Measurements from ENCODE around the gene PGAP3.

PGAP3 gene

DNA sequence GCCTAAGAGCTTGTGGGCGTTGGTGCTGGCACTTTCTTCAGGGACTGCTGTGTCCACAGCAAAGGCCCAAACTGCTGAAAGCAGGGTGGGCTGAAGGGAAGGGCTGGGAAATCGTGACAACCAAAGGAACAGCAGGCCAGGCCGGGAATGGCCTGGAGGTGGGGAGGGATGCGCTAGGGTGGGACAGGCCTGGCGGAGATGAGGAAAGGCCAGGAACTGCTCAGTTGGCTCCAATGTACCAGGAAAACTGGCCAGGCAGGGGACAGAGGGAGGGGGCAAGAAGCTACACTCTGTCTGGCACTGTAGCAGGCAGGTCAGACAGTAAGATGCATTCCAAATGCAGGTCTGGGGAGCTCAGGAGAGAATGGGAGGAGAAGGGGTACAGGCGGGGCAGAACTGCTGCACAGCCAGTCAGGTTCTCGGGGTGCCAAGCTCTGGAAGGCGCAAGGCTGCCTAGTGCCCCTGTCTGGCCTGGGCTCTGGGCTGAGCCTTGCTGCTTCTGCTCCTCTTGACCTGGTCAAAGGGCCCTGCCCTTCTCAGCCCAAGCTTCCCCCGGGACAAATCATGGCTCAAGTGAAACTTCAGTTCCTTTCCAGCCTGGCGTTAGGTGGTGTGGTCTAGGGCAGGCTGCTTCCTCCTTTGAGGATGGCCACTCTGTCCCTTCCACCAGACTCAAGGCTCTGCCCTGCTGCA lies 12.3 kb downstream of the PGAP3 start:
- Histone ChIP-seq H3K4me3 (ENCODE audit: low read depth, low read length) (no peak overlapping the region), H3K4me1 (ENCODE audit: control insufficient read depth, insufficient read depth, low read length) (peaks cover 15% of the 10 kb centered on the region; the same call in 1 of the 2 replicates), H3K27ac (ENCODE audit: low read depth, low read length) (peak overlapping the region; percentile 45), H3K9ac (ENCODE audit: low read depth, low read length) (no peak overlapping the region), H3K36me3 (ENCODE audit: control insufficient read depth, insufficient read depth, low read length) (peaks cover 24% of the 10 kb centered on the region), H3K27me3 (ENCODE audit: control insufficient read depth, insufficient read depth, low read length) (no peaks in the 10 kb centered on the region), H3K9me3 (ENCODE audit: control insufficient read depth, insufficient read depth, low read length) (no peaks in the 10 kb centered on the region)

DNA sequence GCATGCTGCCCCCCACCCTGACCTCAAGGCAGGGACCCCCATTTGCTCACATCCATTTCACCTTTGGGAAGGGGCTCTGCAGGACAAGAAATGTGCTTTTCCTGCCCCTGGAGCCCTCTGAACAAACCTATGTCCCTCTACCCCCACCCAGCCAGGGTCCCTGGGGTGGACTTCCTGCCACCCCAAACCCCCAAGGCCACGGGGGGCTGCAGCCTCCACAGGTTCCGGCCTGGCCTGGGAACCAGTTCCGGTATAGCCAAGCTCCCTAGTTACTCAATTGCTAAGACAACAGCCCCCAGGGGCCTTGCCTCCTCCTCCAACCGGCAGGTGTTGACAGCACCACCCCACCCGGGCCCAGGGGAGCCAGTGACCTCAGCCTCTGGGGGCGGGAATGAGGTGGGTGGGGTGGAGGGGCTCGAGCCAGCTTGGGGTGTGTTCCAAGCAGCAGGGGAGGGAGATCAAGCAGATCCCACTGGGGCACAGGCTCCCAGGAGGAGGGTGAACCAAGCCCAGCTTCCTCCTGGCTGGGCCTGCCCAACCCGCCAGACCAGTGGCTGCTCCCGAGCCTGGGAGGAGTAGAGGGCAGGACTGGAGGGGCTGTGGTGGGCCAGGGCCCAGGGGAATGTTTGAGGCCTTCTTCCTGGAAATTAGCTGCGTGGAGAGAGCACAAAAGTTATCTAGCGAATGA lies 13.0 kb downstream of the PGAP3 start:
- peak overlapping the region; percentile 45 for H3K27ac ChIP-seq (ENCODE audit: low read depth, low read length)

DNA sequence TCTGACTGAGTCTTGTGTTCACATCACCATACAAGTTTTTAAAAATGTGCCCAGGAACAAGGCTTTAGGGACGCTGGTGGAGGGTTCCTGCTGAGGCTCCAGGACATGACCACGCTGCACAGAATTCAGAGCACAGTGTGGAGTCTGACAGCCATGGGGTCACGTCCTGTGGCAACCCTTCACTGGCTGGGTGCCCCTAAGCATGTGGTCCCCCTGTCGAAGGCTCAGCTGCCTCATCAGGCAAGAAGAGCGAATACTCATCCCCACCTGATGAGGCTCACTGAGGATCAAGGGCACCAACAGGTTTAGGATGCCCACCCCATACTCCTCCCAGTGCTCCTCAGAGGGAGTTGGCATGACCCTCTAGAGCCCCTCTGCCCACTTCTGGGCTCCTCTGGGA lies 13.7 kb downstream of the PGAP3 start:
- peaks cover 15% of the 10 kb centered on the region; the same call in 1 of the 2 replicates for H3K4me1 ChIP-seq (ENCODE audit: control insufficient read depth, insufficient read depth, low read length)
- no peak overlapping the region for H3K27ac ChIP-seq (ENCODE audit: low read depth, low read length)
- H3K9ac ChIP-seq (ENCODE audit: low read depth, low read length), result no peak overlapping the region
- H3K27me3 ChIP-seq (ENCODE audit: control insufficient read depth, insufficient read depth, low read length), result peaks cover 12% of the 10 kb centered on the region; the same call in 1 of the 2 replicates
- H3K9me3 ChIP-seq (ENCODE audit: control insufficient read depth, insufficient read depth, low read length), result no peaks in the 10 kb centered on the region
- no peak overlapping the region for H3K4me3 ChIP-seq (ENCODE audit: low read depth, low read length)
- H3K36me3 ChIP-seq (ENCODE audit: control insufficient read depth, insufficient read depth, low read length), result peaks cover 20% of the 10 kb centered on the region

More for the DNA sequence above, 13.0 kb downstream of the PGAP3 start:
- Histone ChIP-seq H3K27me3 (ENCODE audit: control insufficient read depth, insufficient read depth, low read length) (peaks cover 5% of the 10 kb centered on the region; the same call in 1 of the 2 replicates), H3K9me3 (ENCODE audit: control insufficient read depth, insufficient read depth, low read length) (no peaks in the 10 kb centered on the region), H3K4me1 (ENCODE audit: control insufficient read depth, insufficient read depth, low read length) (peaks cover 15% of the 10 kb centered on the region; the same call in 1 of the 2 replicates), H3K4me3 (ENCODE audit: low read depth, low read length) (no peak overlapping the region), H3K36me3 (ENCODE audit: control insufficient read depth, insufficient read depth, low read length) (peaks cover 20% of the 10 kb centered on the region), H3K9ac (ENCODE audit: low read depth, low read length) (no peak overlapping the region)

DNA sequence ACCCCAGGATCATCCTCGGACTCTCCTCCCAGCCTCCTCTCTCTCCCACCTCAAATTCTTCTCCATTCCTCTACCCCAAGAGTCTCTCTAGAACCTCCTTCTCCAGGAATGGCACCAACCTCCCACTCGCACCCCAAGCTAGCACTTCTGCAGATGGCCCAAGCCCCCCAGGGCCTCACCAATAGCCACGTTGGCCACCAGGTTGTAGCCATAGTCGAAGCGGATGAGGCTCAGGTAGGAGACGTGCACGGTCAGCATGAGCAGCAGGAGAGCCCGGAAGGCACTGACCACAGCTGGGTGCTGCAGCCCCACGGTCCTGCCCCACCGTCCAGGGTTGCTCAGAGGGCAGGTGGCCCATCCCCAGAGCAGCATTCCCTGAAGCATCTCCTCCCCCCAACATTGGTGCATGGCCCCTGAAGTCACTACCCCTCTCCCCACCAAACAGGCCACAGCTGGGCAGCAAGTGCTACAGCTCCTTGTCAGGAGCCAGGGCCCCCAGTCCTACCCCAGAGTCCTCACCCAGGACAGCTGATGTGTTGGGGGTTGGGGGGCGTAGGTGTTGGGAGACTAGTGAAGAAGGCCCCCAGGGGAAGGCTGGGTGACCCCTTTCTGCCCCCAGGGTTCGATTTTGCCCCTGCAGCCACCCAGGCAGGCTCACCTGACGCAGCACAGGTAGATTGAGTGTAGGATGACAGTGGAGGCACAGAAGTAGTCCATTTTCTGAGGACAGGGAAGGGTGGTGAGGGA lies 14.3 kb downstream of the PGAP3 start:
- no peak overlapping the region for H3K4me3 ChIP-seq (ENCODE audit: low read depth, low read length)
- H3K27me3 ChIP-seq (ENCODE audit: control insufficient read depth, insufficient read depth, low read length), result peaks cover 18% of the 10 kb centered on the region
- no peak overlapping the region for H3K9ac ChIP-seq (ENCODE audit: low read depth, low read length)
- peaks cover 17% of the 10 kb centered on the region for H3K36me3 ChIP-seq (ENCODE audit: control insufficient read depth, insufficient read depth, low read length)
- no peaks in the 10 kb centered on the region for H3K9me3 ChIP-seq (ENCODE audit: control insufficient read depth, insufficient read depth, low read length)
- no peak overlapping the region for H3K27ac ChIP-seq (ENCODE audit: low read depth, low read length)
- peaks cover 16% of the 10 kb centered on the region; the same call in 1 of the 2 replicates for H3K4me1 ChIP-seq (ENCODE audit: control insufficient read depth, insufficient read depth, low read length)

DNA sequence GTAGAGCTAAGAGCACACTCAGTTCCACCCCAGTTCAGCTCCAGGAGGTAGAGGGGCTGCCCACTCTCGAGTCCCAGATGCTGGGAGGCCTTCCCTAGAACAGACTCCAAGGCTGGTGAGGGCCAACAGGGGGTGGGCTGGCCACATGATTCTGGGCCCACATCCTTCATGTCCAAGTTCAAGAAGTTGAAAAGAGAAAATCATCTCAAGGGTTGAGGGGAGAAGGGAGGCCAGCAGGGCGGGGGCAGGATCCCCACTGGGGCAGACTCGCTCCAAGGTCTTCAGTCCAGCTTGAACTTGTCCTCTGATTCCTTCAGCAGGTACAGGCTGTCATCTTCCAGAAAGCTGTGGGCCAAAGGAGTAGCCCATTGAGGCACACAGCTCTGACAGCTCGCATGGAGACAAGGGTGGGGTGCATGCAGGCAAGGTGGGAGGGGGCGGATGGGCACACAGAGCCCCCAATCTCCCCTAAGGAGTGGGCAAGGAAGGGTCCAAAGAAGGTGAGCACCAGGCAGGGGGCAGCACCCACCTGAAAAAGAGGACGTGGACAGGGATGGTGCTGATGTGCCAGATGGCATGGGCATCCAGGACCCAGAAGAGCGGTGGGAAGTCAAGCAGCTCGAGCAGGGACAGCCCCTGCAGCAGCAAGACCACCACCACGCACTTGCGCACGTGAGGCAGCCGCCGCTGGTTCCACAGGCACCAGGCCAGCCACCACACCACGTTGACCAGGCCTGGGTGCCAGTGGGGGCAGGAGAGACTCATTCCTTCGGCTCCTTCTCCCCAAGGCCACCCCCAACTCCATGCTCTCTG lies 15.1 kb downstream of the PGAP3 start:
- Histone ChIP-seq H3K4me1 (ENCODE audit: control insufficient read depth, insufficient read depth, low read length) (peaks cover 13% of the 10 kb centered on the region; the same call in 1 of the 2 replicates), H3K9me3 (ENCODE audit: control insufficient read depth, insufficient read depth, low read length) (no peaks in the 10 kb centered on the region), H3K9ac (ENCODE audit: low read depth, low read length) (no peak overlapping the region), H3K27ac (ENCODE audit: low read depth, low read length) (no peak overlapping the region), H3K4me3 (ENCODE audit: low read depth, low read length) (no peak overlapping the region), H3K27me3 (ENCODE audit: control insufficient read depth, insufficient read depth, low read length) (peaks cover 20% of the 10 kb centered on the region), H3K36me3 (ENCODE audit: control insufficient read depth, insufficient read depth, low read length) (peaks cover 11% of the 10 kb centered on the region)

DNA sequence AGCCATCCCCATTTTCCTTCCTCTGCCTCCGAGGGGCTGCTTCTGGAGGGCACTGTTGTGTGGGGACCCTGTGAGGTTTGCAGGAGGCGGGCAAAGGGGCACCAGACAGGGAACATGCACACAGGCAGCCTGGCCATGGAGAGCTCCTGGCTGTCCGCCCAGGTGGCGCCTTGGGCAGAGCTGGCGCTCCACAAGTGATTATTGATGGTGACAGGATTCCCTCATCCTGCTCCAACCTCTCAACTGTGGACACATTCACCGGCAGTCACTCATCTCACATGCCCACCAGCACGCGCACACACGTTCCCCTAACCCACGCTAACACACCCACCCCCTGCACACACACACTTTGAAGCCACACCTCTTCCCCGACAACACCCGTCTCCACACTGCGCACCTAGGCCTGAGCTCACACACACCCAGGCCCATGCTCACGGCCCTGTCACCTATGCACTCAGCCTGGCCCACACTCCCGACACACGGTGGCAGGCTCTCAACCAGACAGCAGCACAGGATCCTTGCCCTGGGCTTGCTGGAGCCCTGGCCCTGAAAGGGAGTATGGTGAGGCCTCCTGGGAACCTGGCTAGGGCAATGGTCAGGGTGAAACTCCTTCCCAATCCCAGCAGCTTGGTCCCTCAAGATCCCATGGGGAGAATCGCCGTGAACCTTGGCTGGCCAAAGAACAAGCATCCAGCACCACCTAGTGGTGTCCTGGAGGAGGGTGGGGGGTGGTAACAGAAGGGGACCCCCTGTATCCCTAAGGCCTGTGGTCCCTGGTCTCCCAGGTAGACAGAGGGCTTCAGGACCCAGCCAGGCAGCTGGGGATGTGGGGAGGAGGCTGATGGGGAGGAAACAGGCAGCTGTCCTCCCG lies 16.0 kb downstream of the PGAP3 start:
- Histone ChIP-seq H3K36me3 (ENCODE audit: control insufficient read depth, insufficient read depth, low read length) (peaks cover 8% of the 10 kb centered on the region), H3K4me3 (ENCODE audit: low read depth, low read length) (no peak overlapping the region), H3K27me3 (ENCODE audit: control insufficient read depth, insufficient read depth, low read length) (peaks cover 27% of the 10 kb centered on the region), H3K9ac (ENCODE audit: low read depth, low read length) (no peak overlapping the region), H3K27ac (ENCODE audit: low read depth, low read length) (no peak overlapping the region), H3K9me3 (ENCODE audit: control insufficient read depth, insufficient read depth, low read length) (no peaks in the 10 kb centered on the region), H3K4me1 (ENCODE audit: control insufficient read depth, insufficient read depth, low read length) (peaks cover 17% of the 10 kb centered on the region; the same call in 1 of the 2 replicates)

DNA sequence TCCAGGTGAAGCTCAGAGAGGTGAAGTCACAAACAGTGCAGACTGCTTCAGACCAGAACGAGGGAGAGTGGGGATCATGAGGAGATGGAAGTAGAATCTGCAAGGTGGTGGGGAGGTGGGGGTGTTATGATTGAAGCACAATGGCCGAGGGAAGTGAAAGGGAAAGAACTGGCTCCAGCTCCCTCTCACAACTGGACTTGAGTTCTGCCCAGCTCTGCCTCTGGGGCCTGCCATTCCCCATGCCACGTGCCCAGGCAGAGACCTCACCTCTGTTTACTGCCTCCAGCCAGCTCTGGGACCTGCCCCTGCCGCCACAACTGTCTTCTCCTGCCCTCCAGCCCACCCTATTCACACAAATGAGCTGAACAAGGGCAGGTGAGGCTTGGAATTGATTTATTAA lies 17.1 kb downstream of the PGAP3 start:
- H3K4me1 ChIP-seq (ENCODE audit: control insufficient read depth, insufficient read depth, low read length), result peaks cover 28% of the 10 kb centered on the region; the same call in 1 of the 2 replicates
- no peak overlapping the region for H3K27ac ChIP-seq (ENCODE audit: low read depth, low read length)
- H3K27me3 ChIP-seq (ENCODE audit: control insufficient read depth, insufficient read depth, low read length), result peaks cover 38% of the 10 kb centered on the region
- H3K9me3 ChIP-seq (ENCODE audit: control insufficient read depth, insufficient read depth, low read length), result no peaks in the 10 kb centered on the region
- H3K9ac ChIP-seq (ENCODE audit: low read depth, low read length), result no peak overlapping the region
- no peaks in the 10 kb centered on the region for H3K36me3 ChIP-seq (ENCODE audit: control insufficient read depth, insufficient read depth, low read length)
- no peak overlapping the region for H3K4me3 ChIP-seq (ENCODE audit: low read depth, low read length)

DNA sequence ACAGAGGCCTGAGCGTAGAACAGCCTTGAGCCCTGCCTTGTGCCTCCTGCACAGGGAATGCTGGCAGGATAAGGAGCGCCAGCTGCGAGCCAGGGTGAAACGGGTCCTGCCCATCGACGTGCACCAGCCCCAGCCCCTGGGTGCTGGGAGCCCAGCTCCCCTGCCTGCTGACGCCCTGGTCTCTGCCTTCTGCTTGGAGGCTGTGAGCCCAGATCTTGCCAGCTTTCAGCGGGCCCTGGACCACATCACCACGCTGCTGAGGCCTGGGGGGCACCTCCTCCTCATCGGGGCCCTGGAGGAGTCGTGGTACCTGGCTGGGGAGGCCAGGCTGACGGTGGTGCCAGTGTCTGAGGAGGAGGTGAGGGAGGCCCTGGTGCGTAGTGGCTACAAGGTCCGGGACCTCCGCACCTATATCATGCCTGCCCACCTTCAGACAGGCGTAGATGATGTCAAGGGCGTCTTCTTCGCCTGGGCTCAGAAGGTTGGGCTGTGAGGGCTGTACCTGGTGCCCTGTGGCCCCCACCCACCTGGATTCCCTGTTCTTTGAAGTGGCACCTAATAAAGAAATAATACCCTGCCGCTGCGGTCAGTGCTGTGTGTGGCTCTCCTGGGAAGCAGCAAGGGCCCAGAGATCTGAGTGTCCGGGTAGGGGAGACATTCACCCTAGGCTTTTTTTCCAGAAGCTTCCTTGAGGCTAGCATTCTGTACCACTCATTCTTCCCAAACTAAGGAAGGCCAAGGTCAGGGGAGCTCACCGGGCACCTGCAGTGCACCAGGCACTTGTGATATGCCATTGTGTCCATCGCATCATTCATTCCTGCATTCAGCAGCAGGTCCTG lies 17.7 kb downstream of the PGAP3 start:
- H3K27ac ChIP-seq (ENCODE audit: low read depth, low read length), result no peak overlapping the region
- no peak overlapping the region for H3K9ac ChIP-seq (ENCODE audit: low read depth, low read length)
- peaks cover 39% of the 10 kb centered on the region for H3K27me3 ChIP-seq (ENCODE audit: control insufficient read depth, insufficient read depth, low read length)
- peaks cover 32% of the 10 kb centered on the region; the same call in 1 of the 2 replicates for H3K4me1 ChIP-seq (ENCODE audit: control insufficient read depth, insufficient read depth, low read length)
- no peaks in the 10 kb centered on the region for H3K9me3 ChIP-seq (ENCODE audit: control insufficient read depth, insufficient read depth, low read length)
- H3K4me3 ChIP-seq (ENCODE audit: low read depth, low read length), result no peak overlapping the region
- H3K36me3 ChIP-seq (ENCODE audit: control insufficient read depth, insufficient read depth, low read length), result no peaks in the 10 kb centered on the region
